Left kidney (tissue), 2 donors: ENCODE data around the gene APPL1. TPM values are rescaled to one million over a fixed set of nuclear protein-coding genes. Genes with fewer than 3 reads are reported as not detected.
"Not testable (repeated sequence)": the region's sequence is repeated elsewhere in the genome, so short reads cannot be mapped to it uniquely, and the experiment has no call there.

Experiments
- DNase-seq: peaks from one replicate; pipeline ENCODE4 v3.0.0-alpha.2; 2013
- polyA plus RNA-seq: library from polyadenylated mRNA; unstranded; fragments of 120-200 nt; gene quantifications from one replicate; pipeline ENCODE4 v1.2.1, GENCODE V29; 2013; ENCODE audit not compliant: insufficient read length

The APPL1 gene
- polyA plus RNA-seq, 1 donor = 54.0 TPM

GRCh38 chr3:57261929-57262328 is 34.4 kb downstream of the APPL1 start:
- DNase-seq = no peak

- DNase-seq = no peak
Observed at GRCh38 chr3:57268416-57268815, 40.9 kb downstream of the APPL1 start.

DNA sequence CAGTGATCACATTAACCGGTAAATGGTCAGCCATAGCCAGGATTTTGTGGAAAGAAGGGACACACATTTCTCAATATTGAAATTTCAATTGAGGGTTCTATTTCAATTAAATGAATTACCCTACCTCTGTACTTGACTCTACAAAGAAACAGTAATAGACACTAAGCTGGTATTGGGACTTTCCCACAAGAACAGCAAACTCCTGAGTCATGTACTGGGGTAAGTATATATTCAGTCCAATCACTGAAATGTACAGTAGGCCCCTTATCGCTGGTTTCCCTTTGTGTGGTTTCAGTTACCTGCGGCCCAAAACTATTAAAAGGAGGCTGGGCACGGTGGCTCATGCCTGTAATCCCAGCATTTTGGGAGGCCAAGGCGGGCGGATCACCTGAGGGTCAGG is 47.3 kb downstream of the APPL1 start:
- DNase-seq = no peak

- no peak for DNase-seq
Observed at GRCh38 chr3:57275393-57275792, 47.9 kb downstream of the APPL1 start.

- DNase-seq = no peak
Observed at GRCh38 chr3:57278237-57278636, 50.7 kb downstream of the APPL1 start.

- no peak for DNase-seq
Observed at GRCh38 chr3:57279685-57280084, 52.2 kb downstream of the APPL1 start.

GRCh38 chr3:57281715-57282114 is 54.2 kb downstream of the APPL1 start:
- no peak for DNase-seq

DNA sequence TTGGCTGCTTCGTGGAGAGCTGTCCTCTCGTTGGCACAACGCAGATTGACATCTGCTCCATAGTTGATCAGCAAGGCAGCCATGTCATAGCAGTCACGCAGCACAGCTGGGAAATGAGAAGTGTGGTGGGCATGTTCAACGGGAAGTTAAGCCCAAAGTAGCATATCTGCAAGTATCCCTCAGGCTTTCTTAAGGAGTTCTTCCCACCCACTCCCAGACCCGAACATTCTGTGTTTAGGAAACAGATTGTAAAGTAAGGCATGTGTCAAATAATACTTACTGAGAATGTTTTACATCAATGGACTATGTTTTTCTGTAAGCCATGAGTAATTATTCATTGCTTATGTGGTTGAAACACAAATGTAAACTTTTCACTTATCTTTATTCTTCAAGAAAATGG is 55.8 kb downstream of the APPL1 start:
- DNase-seq = no peak

GRCh38 chr3:57287205-57287604 is 59.7 kb downstream of the APPL1 start:
- DNase-seq = no peak

DNA sequence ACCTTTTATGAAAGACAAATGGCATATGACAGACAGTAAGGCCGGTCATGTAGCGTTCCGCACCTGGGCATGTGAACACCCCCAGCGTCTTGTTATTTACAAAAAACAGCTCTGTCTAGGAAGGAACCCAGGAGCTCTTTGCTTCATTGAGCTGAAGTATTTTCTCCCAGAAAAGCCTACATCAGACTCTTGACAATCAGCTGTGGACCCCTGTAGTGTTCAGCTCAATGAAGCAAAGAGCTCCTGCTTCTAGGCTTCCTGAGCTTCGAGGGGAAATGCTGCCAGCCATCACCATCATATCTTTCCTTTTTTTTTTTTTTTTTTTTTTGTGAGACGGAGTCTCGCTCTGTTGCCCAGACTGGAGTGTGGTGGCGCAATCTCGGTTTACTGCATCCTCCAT is 60.9 kb downstream of the APPL1 start:
- no peak for DNase-seq

- DNase-seq = no peak
Observed at GRCh38 chr3:57292159-57292896, 64.8 kb downstream of the APPL1 start, which contains the start of gene ASB14. Gene ASB14 (minus strand): TSS chr3:57292685. CDS start chr3:57292033, 652 bp downstream.

DNA sequence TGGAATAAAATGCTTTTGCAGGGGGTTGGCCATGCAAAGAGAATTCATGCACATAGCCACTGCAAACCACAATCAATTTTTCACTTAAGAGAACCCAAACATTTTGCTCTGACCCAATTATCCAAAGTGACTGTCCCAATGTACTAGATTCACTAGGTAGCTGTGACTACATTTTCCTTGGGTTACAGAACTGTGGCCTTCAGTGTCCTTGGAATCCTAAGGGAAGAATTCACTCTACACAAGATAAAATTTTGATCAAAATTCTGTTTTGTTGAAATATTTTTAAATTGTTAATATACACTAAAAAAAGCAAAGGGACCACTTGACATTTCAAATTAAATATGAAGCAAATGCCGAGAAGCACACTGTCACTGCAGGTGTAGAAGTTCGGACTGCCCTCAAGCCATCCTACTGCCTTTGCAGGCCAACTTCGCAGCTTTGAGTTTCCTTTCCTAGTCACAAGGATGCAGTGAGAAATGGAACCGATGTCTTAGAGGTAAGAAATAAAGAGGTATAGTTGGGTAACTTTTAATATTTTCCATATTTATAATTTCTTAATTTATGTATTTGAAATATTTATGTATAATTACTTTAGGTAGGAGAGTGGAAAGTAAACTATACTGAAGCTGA is 65.5 kb downstream of the APPL1 start:
- DNase-seq = no peak

DNA sequence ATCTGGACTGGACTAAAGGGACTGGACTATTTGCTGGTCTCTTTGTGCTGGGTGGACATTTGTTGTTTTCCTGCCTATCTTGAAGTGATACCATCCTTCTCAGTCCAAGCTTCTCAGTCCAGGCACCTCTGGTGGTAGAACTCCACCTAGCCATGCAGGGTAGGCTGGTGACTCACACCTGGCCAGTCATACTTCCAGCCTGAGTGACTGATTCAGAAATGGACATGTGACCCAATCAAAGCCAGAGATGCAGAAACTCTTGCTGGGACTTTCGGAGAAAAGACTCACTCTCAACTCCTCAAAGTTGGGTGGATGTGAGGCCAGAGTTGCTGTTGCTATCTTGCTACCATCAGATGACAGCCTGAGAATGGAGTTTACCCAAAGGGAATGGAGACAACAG is 70.5 kb downstream of the APPL1 start:
- DNase-seq = no peak

DNA sequence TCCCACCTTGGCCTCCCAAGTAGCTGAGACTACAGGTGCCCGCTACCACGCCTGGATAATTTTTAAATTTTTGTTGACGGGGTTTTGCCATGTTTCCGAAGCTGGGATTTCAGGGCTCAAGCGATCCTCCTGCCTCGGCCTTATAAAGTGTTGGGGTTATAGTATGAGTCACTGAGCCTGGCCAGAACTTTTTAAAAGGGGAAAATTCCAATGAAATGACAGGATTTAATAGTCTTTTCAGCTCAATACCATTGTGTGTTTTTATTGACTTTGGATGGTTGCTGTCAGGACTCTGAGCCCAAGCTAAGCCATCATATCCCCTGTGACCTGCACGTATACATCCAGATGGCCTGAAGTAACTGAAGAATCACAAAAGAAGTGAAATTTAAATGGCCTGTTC is 76.0 kb downstream of the APPL1 start:
- not testable (repeated sequence) for DNase-seq

DNA sequence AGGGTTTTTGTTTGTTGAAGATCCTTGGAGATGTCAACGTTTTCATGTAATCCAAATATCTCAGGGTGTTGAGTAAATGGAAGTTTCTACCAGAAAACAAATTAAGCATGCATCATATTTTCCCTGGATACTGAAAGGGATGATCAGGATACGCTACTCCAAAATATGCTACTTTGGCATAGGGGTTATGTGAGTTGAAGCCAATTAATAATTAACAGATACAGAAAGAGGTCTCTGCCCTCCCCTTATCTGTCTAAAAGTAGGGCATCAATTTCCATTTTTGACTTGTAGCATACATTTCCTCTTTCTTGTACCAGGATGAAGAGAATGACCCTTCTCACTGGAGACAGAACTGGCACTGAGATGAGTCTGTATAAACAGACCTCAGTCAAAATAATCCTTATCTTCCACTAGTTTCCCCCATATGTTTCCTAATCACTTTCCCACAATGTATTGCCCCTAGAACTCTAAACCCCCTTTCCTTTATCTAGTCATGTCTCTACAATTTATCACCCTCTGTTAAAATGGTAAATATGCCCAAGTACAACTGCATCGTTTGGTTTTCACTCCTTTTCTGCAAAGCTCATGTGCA is 82.3 kb downstream of the APPL1 start:
- DNase-seq = no peak

DNA sequence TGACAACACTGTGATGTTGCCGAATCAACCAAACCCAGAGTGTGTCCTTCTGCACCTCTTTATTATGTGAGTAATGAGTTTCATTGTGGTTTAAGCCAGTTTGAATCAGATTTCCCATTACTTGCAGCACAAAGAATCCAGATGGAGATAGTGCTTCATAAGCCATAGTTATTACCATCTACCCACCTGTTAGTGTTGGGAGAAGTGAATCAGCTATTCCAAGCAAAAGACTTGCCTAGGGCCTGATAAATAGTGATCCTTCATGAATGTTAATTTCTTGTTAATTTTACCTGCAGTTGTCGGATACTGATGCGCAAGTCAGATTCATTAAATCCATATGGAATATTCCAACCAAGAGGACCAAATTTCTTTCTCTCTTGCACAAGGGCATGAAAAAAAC is 86.7 kb downstream of the APPL1 start:
- DNase-seq = no peak

Other genes starting within 250 kb of the APPL1 start
- 0.22 TPM for gene SPATA12, start 167.1 kb upstream of the APPL1 start, polyA plus RNA-seq
- gene IL17RD, start 62.4 kb upstream of the APPL1 start, polyA plus RNA-seq = 66.6 TPM
- gene HESX1, start 27.8 kb upstream of the APPL1 start, polyA plus RNA-seq = 4.5 TPM
- gene ASB14, start 65.0 kb downstream of the APPL1 start, polyA plus RNA-seq = 1.4 TPM